ENCODE data around the gene PHLPP1. TPM values are rescaled to one million over a fixed set of nuclear protein-coding genes. Genes with fewer than 3 reads are reported as not detected.

PHLPP1 gene
- total RNA-seq, 2 experiments from 2014 or later: 9.0 to 12.4 TPM

GRCh38 chr18:62883937-62884735, 168.8 kb downstream of the PHLPP1 start:
- no peaks in the 10 kb centered on the region for H4K20me1 ChIP-seq (ENCODE audit: insufficient read depth, low read length)
- H3K4me3 ChIP-seq (ENCODE audit: low read depth, low read length, poor library complexity, severe bottlenecking): no peak overlapping the region
- no TSS peak for BruUV-seq (replicated peaks)
- H3K4me2 ChIP-seq (ENCODE audit: low read length): no peak overlapping the region
- ChIA-PET CTCF (ENCODE audit: unreplicated experiment) (no interaction called here), POLR2A (no interaction called here)
- H3K9me3 ChIP-seq (ENCODE audit: low read length): no peaks in the 10 kb centered on the region
- intact Hi-C loops (cut with micrococcal nuclease; ENCODE audit: unreplicated experiment): no loop called here
- no peaks in the 10 kb centered on the region for H3K4me1 ChIP-seq (ENCODE audit: insufficient read depth, low read length, poor library complexity, severe bottlenecking)
- no peak overlapping the region for H3K27ac ChIP-seq (ENCODE audit: low read depth, low read length, poor library complexity, severe bottlenecking)
- H3K79me2 ChIP-seq (ENCODE audit: insufficient read depth, low read depth, low read length): no peaks in the 10 kb centered on the region
- TF ChIP-seq EZH2phosphoT487 (IDR thresholded peaks at IDR 0.05; ENCODE audit: borderline replicate concordance, low read depth, low read length): no peak
- TF ChIP-seq, protein P1, sequence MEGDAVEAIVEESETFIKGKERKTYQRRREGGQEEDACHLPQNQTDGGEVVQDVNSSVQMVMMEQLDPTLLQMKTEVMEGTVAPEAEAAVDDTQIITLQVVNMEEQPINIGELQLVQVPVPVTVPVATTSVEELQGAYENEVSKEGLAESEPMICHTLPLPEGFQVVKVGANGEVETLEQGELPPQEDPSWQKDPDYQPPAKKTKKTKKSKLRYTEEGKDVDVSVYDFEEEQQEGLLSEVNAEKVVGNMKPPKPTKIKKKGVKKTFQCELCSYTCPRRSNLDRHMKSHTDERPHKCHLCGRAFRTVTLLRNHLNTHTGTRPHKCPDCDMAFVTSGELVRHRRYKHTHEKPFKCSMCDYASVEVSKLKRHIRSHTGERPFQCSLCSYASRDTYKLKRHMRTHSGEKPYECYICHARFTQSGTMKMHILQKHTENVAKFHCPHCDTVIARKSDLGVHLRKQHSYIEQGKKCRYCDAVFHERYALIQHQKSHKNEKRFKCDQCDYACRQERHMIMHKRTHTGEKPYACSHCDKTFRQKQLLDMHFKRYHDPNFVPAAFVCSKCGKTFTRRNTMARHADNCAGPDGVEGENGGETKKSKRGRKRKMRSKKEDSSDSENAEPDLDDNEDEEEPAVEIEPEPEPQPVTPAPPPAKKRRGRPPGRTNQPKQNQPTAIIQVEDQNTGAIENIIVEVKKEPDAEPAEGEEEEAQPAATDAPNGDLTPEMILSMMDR (conservative IDR thresholded peaks at IDR 0.05; ENCODE audit: low read length): no peak
- no peaks in the 10 kb centered on the region for H3K9me2 ChIP-seq (ENCODE audit: insufficient read depth, low read length)
- H3K36me3 ChIP-seq (ENCODE audit: insufficient read depth, low read length): no peaks in the 10 kb centered on the region
- no peak for DNase-seq (ENCODE audit: low spot score)
- H2AFZ ChIP-seq (ENCODE audit: low read length): no peak overlapping the region

- H3K4me1 ChIP-seq (ENCODE audit: insufficient read depth, low read length, poor library complexity, severe bottlenecking): no peaks in the 10 kb centered on the region
- H3K27ac ChIP-seq (ENCODE audit: low read depth, low read length, poor library complexity, severe bottlenecking): no peak overlapping the region
- no peaks in the 10 kb centered on the region for H3K9me3 ChIP-seq (ENCODE audit: low read length)
- no peaks in the 10 kb centered on the region for H4K20me1 ChIP-seq (ENCODE audit: insufficient read depth, low read length)
- no peak for TF ChIP-seq EZH2phosphoT487 (IDR thresholded peaks at IDR 0.05; ENCODE audit: borderline replicate concordance, low read depth, low read length)
- TF ChIP-seq, protein P1 (conservative IDR thresholded peaks at IDR 0.05; ENCODE audit: low read length): no peak
- H3K9me2 ChIP-seq (ENCODE audit: insufficient read depth, low read length): no peaks in the 10 kb centered on the region
- intact Hi-C loops (cut with micrococcal nuclease; ENCODE audit: unreplicated experiment): no loop called here
- H3K79me2 ChIP-seq (ENCODE audit: insufficient read depth, low read depth, low read length): no peaks in the 10 kb centered on the region
- no peak overlapping the region for H3K4me3 ChIP-seq (ENCODE audit: low read depth, low read length, poor library complexity, severe bottlenecking)
- BruUV-seq (replicated peaks): no TSS peak
- H3K36me3 ChIP-seq (ENCODE audit: insufficient read depth, low read length): no peaks in the 10 kb centered on the region
- CTCF ChIA-PET (ENCODE audit: unreplicated experiment): no interaction called here
- POLR2A ChIA-PET: no interaction called here
- DNase-seq (ENCODE audit: low spot score): no peak
- no peak overlapping the region for H2AFZ ChIP-seq (ENCODE audit: low read length)
- H3K4me2 ChIP-seq (ENCODE audit: low read length): no peak overlapping the region
Measured at GRCh38 chr18:62885804-62886203, 170.5 kb downstream of the PHLPP1 start.

DNA sequence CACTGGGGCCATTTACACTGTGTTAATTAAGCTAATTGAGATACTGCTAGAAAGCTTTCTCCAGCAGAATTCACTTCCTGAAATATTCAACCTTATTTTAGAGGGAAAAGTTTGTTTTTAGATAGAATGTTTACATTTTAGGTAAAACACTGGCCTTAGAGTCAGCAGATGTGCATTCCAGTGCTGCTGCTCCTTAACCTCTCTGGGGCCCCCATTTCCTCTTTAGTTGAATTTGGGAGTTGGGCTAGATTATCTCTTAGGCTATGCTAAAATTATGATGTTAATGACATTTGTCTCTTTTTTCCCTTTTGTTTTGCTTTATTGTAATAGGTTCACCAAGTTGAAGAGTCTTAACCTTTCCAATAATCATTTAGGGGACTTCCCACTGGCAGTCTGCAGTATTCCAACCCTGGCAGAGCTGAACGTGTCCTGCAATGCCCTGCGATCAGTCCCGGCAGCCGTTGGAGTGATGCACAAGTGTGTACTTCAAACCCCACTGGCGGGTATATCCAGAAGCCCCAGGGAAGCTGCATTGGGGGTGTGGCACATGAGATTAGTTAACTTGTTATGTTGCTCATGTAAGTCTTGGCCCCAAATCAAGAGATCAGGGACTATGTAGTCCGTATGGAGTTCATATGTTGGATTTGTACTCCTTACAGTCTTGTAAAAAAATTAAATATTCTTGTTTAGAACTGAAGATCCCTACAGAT, 179.5 kb downstream of the PHLPP1 start:
- CTCF ChIA-PET (ENCODE audit: unreplicated experiment): no interaction called here
- H3K4me2 ChIP-seq (ENCODE audit: low read length): no peak overlapping the region
- no peaks in the 10 kb centered on the region for H3K79me2 ChIP-seq (ENCODE audit: insufficient read depth, low read depth, low read length)
- POLR2A ChIA-PET: no interaction called here
- no peak overlapping the region for H2AFZ ChIP-seq (ENCODE audit: low read length)
- no peak for TF ChIP-seq EZH2phosphoT487 (IDR thresholded peaks at IDR 0.05; ENCODE audit: borderline replicate concordance, low read depth, low read length)
- TF ChIP-seq, protein P1 (conservative IDR thresholded peaks at IDR 0.05; ENCODE audit: low read length): no peak
- no peaks in the 10 kb centered on the region for H3K4me1 ChIP-seq (ENCODE audit: insufficient read depth, low read length, poor library complexity, severe bottlenecking)
- H3K4me3 ChIP-seq (ENCODE audit: low read depth, low read length, poor library complexity, severe bottlenecking): no peak overlapping the region
- no peak overlapping the region for H3K27ac ChIP-seq (ENCODE audit: low read depth, low read length, poor library complexity, severe bottlenecking)
- intact Hi-C loops (cut with micrococcal nuclease; ENCODE audit: unreplicated experiment): no loop called here
- no peaks in the 10 kb centered on the region for H3K36me3 ChIP-seq (ENCODE audit: insufficient read depth, low read length)
- no TSS peak for BruUV-seq (replicated peaks)
- DNase-seq (ENCODE audit: low spot score): no peak
- no peaks in the 10 kb centered on the region for H3K9me3 ChIP-seq (ENCODE audit: low read length)
- no peaks in the 10 kb centered on the region for H4K20me1 ChIP-seq (ENCODE audit: insufficient read depth, low read length)
- H3K9me2 ChIP-seq (ENCODE audit: insufficient read depth, low read length): no peaks in the 10 kb centered on the region

Data from OCI-LY7 (cell line).